Measurements from ENCODE around the gene C11orf52. TPM values are rescaled to one million over a fixed set of nuclear protein-coding genes. Genes with fewer than 3 reads are reported as not detected.

C11orf52 gene
- total and polyA plus RNA-seq, 2 of the 8 experiments (the other 6 are each of a cell fraction or from before 2014, with no cell fraction given): 1.7 to 2.7 TPM

DNA sequence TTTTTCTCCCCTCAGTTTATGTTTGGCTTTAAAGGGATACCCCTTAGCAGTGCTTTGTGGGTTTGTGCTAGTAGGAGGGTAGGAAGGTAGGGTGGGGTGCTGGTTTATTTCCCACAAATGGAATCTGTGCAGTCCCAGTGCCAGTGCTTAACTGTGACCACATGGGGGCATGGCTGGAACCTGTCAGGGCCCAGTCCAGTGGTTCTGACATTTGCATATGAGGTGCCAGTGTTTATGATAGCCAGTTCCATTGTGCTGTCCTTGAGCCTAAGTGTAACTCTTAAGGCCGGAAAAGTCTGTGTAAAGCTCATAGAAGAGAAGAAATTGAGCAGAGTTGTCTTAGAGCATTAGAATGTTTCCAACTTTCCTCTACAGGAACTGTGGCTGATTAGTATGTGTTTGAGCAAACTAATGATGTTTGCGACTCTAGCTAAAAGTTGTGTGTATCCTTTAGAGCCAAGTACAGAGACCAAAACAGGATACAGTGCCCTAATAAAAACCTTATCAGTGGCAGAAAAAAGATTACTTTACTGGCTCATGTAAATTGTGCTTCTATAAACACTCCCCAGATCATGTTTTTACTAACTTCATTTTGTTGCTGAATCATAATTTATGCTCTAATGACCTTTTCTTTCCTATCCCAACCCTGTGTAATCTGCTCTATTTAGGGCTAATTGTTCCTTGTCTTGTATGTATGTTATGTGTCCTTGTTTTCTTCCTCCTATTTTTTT lies 56.5 kb downstream of the C11orf52 start:
- DNase-seq (ENCODE audit: low read depth in 1 of 2, low spot score in 2 of 2): no peak
- no peaks in the 10 kb centered on the region for H3K9me3 ChIP-seq (ENCODE audit: insufficient read depth in 2 of 2, low read depth in 1 of 2, low read length in 1 of 2)
- no peak overlapping the region for H2BK20ac ChIP-seq (ENCODE audit: low read length)
- no peak overlapping the region for H3K56ac ChIP-seq (replicated peaks; ENCODE audit: insufficient read length, low read depth, low read length)
- no peaks in the 10 kb centered on the region for H3K36me3 ChIP-seq (ENCODE audit: control insufficient read depth in 2 of 4, insufficient read depth in 4 of 4, low read length in 3 of 4)
- H3K23me2 ChIP-seq (ENCODE audit: low read depth, low read length): peaks cover 12% of the 10 kb centered on the region
- no peaks in the 10 kb centered on the region for H3K79me2 ChIP-seq (ENCODE audit: control insufficient read depth in 1 of 2, insufficient read depth in 2 of 2, low read length in 2 of 2)
- no peak overlapping the region for H4K91ac ChIP-seq (replicated peaks; ENCODE audit: insufficient read length, low read length)
- peaks cover 6 to 10% (median 7%) of the 10 kb centered on the region in 4 experiments; a peak in 6 of 7 replicates for H3K4me1 ChIP-seq (replicated peaks in 1 of 4; ENCODE audit: control insufficient read depth in 3 of 4, insufficient read depth in 4 of 4, low read length in 3 of 4)
- no peak overlapping the region; the same call in 1 of the 2 replicates for H2BK12ac ChIP-seq (ENCODE audit: low read depth, low read length)
- peaks cover 0 to 3% (median 0%) of the 10 kb centered on the region in 4 experiments; a peak in 3 of 7 replicates for H3K27me3 ChIP-seq (replicated peaks in 1 of 4; ENCODE audit: control insufficient read depth in 3 of 4, extremely low read depth in 1 of 4, insufficient read depth in 3 of 4, low read length in 3 of 4)
- H3K23ac ChIP-seq (ENCODE audit: insufficient read length): no peak overlapping the region
- H4K5ac ChIP-seq (ENCODE audit: insufficient read length, low read depth, low read length): no peak overlapping the region
- no peak overlapping the region for H2BK15ac ChIP-seq (ENCODE audit: low read length)
- FAIRE-seq: no peak
- H2AFZ ChIP-seq (ENCODE audit: low read length): no peak overlapping the region
- no peak overlapping the region for H4K8ac ChIP-seq (ENCODE audit: extremely low read depth, insufficient read depth, low read length)
- no peak overlapping the region for H2BK120ac ChIP-seq (replicated peaks; ENCODE audit: low read depth, low read length)
- ChIA-PET CTCF (ENCODE audit: partially characterized antibody) (interaction anchor here (0.6 to 21.3 kb wide), 3 partner anchors 14 to 123 kb away, joined by 3 to 565 read pairs (median 7); partner anchors contain the start of gene DIXDC1), POLR2A (ENCODE audit: partially characterized antibody) (interaction anchor here (0.7 to 1.6 kb wide), 2 partner anchors 10 to 37 kb away, joined by 3 to 5 read pairs; no protein-coding TSS in a partner anchor)
- H4K20me1 ChIP-seq (replicated peaks in 1 of 2; ENCODE audit: control insufficient read depth in 1 of 2, insufficient read depth in 2 of 2, low read length in 2 of 2): peaks cover 0 to 3% of the 10 kb centered on the region in 2 experiments
- no peak overlapping the region for H3K4ac ChIP-seq (replicated peaks; ENCODE audit: insufficient read length, low read depth, low read length)
- H3K27ac ChIP-seq (ENCODE audit: low read depth, low read length): no peak overlapping the region
- no peak overlapping the region for H3K4me2 ChIP-seq (ENCODE audit: insufficient read depth in 1 of 2, low read depth in 2 of 2, low read length in 2 of 2)
- no peak overlapping the region for H3K9ac ChIP-seq (replicated peaks in 1 of 4; ENCODE audit: extremely low read depth in 1 of 4, low read depth in 3 of 4, low read length in 3 of 4)
- H2BK5ac ChIP-seq (ENCODE audit: low read depth, low read length): no peak overlapping the region
- H3K14ac ChIP-seq (ENCODE audit: insufficient read length): no peak overlapping the region
- H2AK5ac ChIP-seq (ENCODE audit: low read depth, low read length): no peak overlapping the region
- no peaks in the 10 kb centered on the region for H3K79me1 ChIP-seq (ENCODE audit: low read depth, low read length)
- 86% methylated on average over 2 of the region's 2 CpGs; no CpG with 5 or more reads in 1 of the 2 experiments for WGBS, 2 experiments (ENCODE audit: extremely low coverage in 1 of 2, insufficient coverage in 1 of 2, insufficient read length in 1 of 2, insufficient replicate concordance in 2 of 2, low coverage in 1 of 2, low lambda C conversion rate in 2 of 2, missing lambda C conversion rate in 1 of 2)
- H3K18ac ChIP-seq (ENCODE audit: extremely low read depth, low read length): no peak overlapping the region
- no peak overlapping the region for H3K4me3 ChIP-seq (ENCODE audit: extremely low read depth in 1 of 4, insufficient read depth in 2 of 4, low read depth in 3 of 4, low read length in 4 of 4)
- TF ChIP-seq RNF2 (IDR thresholded peaks at IDR 0.05; ENCODE audit: borderline replicate concordance, low read depth, low read length, missing control alignments, poor library complexity, severe bottlenecking): no peak
- TF ChIP-seq, protein P1, sequence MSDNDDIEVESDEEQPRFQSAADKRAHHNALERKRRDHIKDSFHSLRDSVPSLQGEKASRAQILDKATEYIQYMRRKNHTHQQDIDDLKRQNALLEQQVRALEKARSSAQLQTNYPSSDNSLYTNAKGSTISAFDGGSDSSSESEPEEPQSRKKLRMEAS (IDR thresholded peaks at IDR 0.05): no peak
- TF ChIP-seq POU5F1 (IDR thresholded peaks at IDR 0.05; ENCODE audit: low read depth, low read length): no peak
- no peak for TF ChIP-seq RAD21 (IDR thresholded peaks at IDR 0.05 in 1 of 2, conservative IDR thresholded peaks at IDR 0.05 in 1 of 2; ENCODE audit: low read depth in 2 of 2, low read length in 2 of 2)
- TF ChIP-seq CBX8 (IDR thresholded peaks at IDR 0.05; ENCODE audit: borderline replicate concordance, low read depth, low read length): no peak
- TF ChIP-seq BRCA1 (IDR thresholded peaks at IDR 0.05; ENCODE audit: low read depth, low read length): no peak
- TF ChIP-seq, protein P2, sequence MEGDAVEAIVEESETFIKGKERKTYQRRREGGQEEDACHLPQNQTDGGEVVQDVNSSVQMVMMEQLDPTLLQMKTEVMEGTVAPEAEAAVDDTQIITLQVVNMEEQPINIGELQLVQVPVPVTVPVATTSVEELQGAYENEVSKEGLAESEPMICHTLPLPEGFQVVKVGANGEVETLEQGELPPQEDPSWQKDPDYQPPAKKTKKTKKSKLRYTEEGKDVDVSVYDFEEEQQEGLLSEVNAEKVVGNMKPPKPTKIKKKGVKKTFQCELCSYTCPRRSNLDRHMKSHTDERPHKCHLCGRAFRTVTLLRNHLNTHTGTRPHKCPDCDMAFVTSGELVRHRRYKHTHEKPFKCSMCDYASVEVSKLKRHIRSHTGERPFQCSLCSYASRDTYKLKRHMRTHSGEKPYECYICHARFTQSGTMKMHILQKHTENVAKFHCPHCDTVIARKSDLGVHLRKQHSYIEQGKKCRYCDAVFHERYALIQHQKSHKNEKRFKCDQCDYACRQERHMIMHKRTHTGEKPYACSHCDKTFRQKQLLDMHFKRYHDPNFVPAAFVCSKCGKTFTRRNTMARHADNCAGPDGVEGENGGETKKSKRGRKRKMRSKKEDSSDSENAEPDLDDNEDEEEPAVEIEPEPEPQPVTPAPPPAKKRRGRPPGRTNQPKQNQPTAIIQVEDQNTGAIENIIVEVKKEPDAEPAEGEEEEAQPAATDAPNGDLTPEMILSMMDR (IDR thresholded peaks at IDR 0.05; ENCODE audit: control extremely low read depth in 1 of 3, insufficient read depth in 1 of 3, low read depth in 1 of 3, low read length in 3 of 3): peak in 1 of 3 experiments; percentile 12; a peak in 1 of 4 replicates
